CD4-positive, alpha-beta T cell treated with Interleukin-21 for 1 hour (primary cell): Measurements from ENCODE around the gene ACSL1.
"Not testable (repeated sequence)": the region's sequence is repeated elsewhere in the genome, so short reads cannot be mapped to it uniquely, and the experiment has no call there.

Source experiments
- DNase-seq: peaks from one replicate; pipeline ENCODE4 v3.0.0-alpha.2; 2020

ACSL1 gene

DNA sequence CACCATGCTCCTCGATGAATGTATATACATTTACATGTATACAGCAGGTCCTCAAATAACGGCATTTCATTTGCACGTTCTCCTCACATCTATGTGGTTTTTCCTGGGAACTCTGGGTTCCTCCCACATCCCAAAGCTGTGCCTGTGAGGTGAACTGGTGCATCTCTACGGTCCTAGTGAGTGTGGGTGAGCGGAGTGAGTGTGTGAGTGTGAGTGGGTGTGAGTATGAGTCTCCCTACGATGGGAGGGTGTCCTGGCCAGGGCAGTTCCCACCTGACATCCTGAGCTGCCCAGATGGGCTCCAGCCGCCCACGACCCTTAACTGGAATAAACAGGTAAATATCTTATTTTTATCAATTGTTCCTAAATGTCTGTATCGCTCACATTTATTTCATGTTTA lies 40.0 kb downstream of the ACSL1 start:
- no peak for DNase-seq

- no peak for DNase-seq
Observed at GRCh38 chr4:184784628-184785257, 41.0 kb downstream of the ACSL1 start.

GRCh38 chr4:184782731-184783373 lies 42.9 kb downstream of the ACSL1 start:
- DNase-seq = no peak

GRCh38 chr4:184779160-184779559 lies 46.6 kb downstream of the ACSL1 start:
- not testable (repeated sequence) for DNase-seq

- no peak for DNase-seq
Observed at GRCh38 chr4:184778325-184778724, 47.4 kb downstream of the ACSL1 start.

GRCh38 chr4:184776821-184777220 lies 48.9 kb downstream of the ACSL1 start:
- DNase-seq = no peak

GRCh38 chr4:184775854-184776555 lies 49.8 kb downstream of the ACSL1 start:
- DNase-seq = no peak

- DNase-seq = no peak
Observed at GRCh38 chr4:184774152-184774551, 51.6 kb downstream of the ACSL1 start.

- DNase-seq = no peak
Observed at GRCh38 chr4:184771416-184771815, 54.4 kb downstream of the ACSL1 start.

DNA sequence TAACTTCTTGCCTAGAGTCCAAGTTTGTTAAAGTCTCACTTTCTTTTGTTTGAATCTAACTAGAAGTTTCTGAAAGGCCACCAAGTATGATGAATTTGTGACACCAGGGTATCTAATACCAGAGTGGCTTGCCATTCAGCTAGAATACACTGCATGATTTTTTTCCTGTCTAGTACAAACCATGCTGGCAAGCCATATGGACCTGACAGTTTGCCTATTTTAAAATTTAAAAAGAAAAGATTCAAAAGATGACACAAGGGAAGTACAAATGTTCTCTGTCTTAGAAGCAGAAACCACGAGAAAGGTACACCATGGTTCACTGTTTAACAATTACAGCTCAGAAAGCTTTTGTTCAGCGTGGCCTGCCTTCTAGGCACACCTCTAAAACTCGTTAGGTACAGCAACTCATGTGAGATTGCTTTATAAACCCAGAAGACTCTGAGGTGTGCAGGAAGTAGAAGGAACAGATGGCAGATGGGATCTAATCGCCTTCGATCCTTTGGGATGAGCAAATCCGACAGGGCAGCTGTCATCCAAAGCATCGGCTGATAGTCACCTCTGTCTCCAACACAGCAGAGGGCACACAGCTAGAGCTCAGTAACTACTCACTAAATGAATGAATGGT lies 56.5 kb downstream of the ACSL1 start:
- DNase-seq = no peak

GRCh38 chr4:184768296-184768695 lies 57.5 kb downstream of the ACSL1 start:
- no peak for DNase-seq

- DNase-seq = no peak
Observed at GRCh38 chr4:184766446-184766845, 59.3 kb downstream of the ACSL1 start.

DNA sequence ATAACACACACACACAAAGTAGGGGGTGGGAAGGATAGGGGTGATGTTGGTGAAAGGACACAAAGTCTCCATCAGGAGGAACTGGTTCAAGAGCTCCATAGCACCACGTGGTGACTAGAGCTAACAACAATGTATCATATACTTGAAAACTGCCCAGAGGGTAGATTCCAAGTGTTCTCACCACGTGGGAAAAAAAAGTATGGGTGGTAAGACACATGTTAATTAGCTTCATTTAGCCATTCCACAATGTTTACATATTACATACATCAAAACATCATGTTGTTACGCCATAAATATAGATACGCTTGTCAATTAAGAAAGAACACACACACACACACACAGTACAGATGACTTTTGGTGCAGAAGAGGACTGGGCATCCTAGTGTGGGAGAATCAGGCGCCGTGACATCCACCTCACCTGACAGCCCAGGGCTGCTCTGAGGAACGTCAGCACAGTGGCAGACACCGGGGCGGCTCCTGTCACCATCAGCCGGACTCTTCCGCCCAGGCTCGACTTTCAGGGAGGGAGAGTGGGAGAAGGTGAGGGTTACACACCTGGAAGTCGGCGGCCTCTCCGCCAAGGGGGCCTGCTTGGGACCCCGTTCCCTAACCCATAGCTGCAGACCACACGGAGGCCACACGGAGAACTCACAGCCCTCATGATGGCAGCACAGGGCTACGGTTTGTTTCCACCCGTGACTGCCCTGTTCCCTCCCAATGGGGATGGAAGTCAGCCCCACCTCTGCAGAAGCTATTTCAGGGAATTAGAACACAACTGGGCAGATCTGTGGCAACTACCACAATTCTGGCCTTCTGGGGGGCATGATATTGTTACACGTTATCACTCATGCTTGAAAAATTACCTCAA lies 60.1 kb downstream of the ACSL1 start:
- DNase-seq = no peak

GRCh38 chr4:184764601-184765000 lies 61.2 kb downstream of the ACSL1 start:
- DNase-seq = no peak

GRCh38 chr4:184763150-184763780 lies 62.5 kb downstream of the ACSL1 start:
- DNase-seq = no peak

DNA sequence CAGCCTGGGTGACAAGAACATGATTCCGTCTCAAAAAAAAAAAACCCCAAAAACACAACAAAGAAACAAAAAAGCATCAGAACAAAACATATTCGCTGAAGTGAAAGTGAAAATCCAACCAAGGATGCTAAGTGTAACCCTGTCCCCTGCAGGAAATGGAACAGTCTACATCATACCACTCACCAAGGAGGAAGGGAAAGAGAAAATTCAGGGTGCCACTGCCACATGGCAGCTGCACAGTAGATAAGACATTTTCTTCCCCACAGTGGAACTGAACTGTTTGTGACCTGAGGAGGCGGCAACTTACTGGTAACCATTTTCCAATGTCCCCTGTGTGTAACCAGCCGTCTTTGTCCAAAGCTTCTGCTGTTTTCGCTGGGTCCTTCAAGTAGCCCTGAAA lies 63.7 kb downstream of the ACSL1 start:
- DNase-seq = peak; percentile 75

DNA sequence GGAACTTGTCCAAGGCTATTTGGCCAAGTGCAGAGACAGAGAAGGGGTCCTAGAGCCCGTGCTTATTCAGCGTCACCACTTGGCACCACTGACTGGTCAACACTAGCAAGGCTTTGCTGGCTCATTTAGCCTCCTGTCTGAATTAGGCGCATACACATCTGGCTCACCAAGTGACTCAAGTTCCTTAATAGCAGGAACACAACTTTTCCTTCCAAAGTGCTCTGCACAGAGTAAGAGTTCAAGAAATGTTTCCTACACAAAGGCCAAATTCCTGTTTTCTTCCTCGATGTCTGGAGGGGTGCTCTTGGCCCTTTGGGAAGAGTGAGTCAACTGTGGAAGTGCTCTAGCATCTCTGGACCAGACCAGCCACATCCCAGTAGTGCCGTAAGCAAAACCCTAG lies 65.1 kb downstream of the ACSL1 start:
- no peak for DNase-seq

GRCh38 chr4:184757810-184758209 lies 68.0 kb downstream of the ACSL1 start:
- DNase-seq = no peak

DNA sequence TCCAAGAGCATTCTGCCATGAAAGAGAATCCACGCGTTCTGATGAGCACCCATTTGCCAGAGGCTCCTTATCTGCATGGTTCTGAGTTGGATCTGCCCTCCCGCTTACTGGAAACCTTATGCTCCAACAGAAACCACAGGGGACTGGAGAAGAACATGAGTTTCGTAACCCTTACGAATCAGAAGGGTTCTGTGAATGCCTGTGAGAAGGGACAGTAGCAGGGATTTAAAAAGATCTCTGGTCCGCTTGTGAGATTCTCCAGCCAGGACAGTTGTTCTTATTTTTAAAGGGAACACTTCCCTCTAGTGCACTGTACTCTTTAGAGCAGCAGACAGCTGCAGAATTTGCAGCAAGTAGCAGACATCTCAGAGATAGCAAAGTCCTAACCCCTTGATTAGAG lies 69.4 kb downstream of the ACSL1 start:
- DNase-seq = no peak

DNA sequence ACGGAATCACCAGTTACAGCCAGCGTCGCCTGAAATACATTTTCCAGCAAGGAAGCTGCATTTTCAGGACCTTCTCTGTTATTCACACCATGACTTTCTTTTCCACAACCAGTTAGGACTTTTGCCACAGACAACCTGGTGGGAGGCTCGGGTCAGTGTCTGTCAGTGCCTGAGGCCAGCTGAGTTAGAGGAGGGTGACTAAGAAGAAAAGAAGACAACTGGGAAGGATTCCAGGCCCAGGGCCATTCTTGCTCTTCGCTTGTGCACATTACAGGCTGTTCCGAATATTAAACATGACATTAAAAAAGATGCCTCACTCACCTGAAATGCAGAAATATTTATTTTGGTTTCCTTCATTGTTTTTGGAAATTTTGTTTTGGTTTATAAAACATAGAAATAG lies 70.5 kb downstream of the ACSL1 start:
- no peak for DNase-seq

DNA sequence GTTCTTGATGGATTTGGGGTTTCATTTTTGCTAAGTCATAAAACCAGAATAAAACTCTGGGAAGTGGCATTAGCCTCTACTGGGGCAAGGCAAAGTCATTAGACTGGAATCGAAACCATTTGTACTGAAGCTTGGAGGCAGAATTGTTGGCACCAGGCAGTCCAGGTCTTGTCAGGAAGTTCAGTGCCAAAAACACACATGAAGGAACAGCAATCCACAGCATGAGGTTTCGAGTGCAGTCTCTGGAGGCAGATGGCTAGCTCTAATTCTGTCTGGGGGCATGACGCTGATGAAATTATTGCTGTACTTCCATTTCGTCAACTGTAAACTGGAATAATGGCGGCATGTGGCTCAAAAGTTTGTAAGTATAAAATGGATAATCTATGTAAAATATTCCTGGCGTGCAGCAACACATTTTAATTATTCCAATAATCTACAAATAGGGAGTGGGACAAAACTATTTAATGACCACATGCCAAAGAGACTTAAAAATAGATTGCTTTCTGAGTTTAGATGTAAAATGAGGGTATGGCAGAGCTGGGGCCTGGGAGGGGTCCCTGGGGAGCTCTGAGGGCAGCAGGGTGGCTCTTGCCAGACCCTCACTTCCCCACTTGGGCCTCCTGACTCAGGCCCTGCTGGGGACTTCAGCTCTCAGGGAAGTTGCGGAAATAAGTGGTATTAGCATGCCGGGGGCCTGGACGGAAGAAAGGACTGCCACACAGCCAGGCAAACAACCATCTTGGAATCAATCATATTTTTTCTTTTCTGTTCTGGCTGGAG lies 73.1 kb downstream of the ACSL1 start:
- DNase-seq = no peak

GRCh38 chr4:184751585-184751956 lies 74.2 kb downstream of the ACSL1 start:
- DNase-seq = no peak
